H9 (cell line): ENCODE measurements around the gene ADCY4. TPM values are rescaled to one million over a fixed set of nuclear protein-coding genes. Genes with fewer than 3 reads are reported as not detected.

Source experiments
- DNase-seq: peaks from one replicate; pipeline ENCODE4 v3.0.0-alpha.2; 2017
- H2AFZ ChIP-seq: one replicate; pipeline ENCODE4 v1.6.1; 2013; ENCODE audit warnings: mild to moderate bottlenecking, low read length, control low read depth, moderate library complexity
- H2AK5ac ChIP-seq: 2 replicates; pipeline ENCODE4 v1.6.1; 2013; ENCODE audit warnings: low read length, control low read depth, mixed read lengths; ENCODE audit not compliant: insufficient read length
- H2BK120ac ChIP-seq: one replicate; pipeline ENCODE4 v1.6.1; 2013; ENCODE audit warnings: low read depth, mild to moderate bottlenecking, low read length, control low read depth, inconsistent platforms; ENCODE audit not compliant: poor library complexity, severe bottlenecking
- H2BK12ac ChIP-seq: 2 replicates; pipeline ENCODE4 v1.6.1; 2013; ENCODE audit warnings: low read length, control low read depth, mixed read lengths, low read depth; ENCODE audit not compliant: insufficient read length
- H2BK15ac ChIP-seq: 2 replicates; pipeline ENCODE4 v1.6.1; 2013; ENCODE audit warnings: low read depth, low read length, control low read depth
- H2BK20ac ChIP-seq: one replicate; pipeline ENCODE4 v1.6.1; 2013; ENCODE audit warnings: low read depth, mild to moderate bottlenecking, low read length, control low read depth, inconsistent platforms; ENCODE audit not compliant: poor library complexity, severe bottlenecking
- H2BK5ac ChIP-seq: 2 replicates; pipeline ENCODE4 v1.6.1; 2013; ENCODE audit warnings: low read length, control low read depth, mixed read lengths; ENCODE audit not compliant: insufficient read length
- H3K14ac ChIP-seq: 2 replicates; pipeline ENCODE4 v1.6.1; 2013; ENCODE audit warnings: low read length, control low read depth; ENCODE audit not compliant: insufficient read depth
- H3K18ac ChIP-seq: 2 replicates; pipeline ENCODE4 v1.6.1; 2013; ENCODE audit warnings: low read depth, mild to moderate bottlenecking, mixed read lengths, low read length, control low read depth; ENCODE audit not compliant: insufficient read length
- H3K23ac ChIP-seq: 2 replicates; pipeline ENCODE4 v1.6.1; 2013; ENCODE audit warnings: low read length, control low read depth, mixed read lengths, low read depth; ENCODE audit not compliant: insufficient read length
- H3K23me2 ChIP-seq: 2 replicates; pipeline ENCODE4 v1.6.1; 2013; ENCODE audit warnings: low read depth, mild to moderate bottlenecking, mixed read lengths, low read length, control low read depth; ENCODE audit not compliant: insufficient read length, poor library complexity, severe bottlenecking
- H3K27ac ChIP-seq: 2 replicates; pipeline ENCODE4 v1.5.1; 2013; ENCODE audit warnings: low read length, control low read depth, mixed read lengths, low read depth; ENCODE audit not compliant: insufficient read length
- H3K27me3 ChIP-seq: 2 replicates; pipeline ENCODE4 v1.6.1; 2013; ENCODE audit warnings: low read length, control low read depth, inconsistent platforms; ENCODE audit not compliant: insufficient read depth
- H3K4ac ChIP-seq: 2 replicates; pipeline ENCODE4 v1.6.1; 2013; ENCODE audit warnings: low read depth, mild to moderate bottlenecking, control low read depth, inconsistent platforms, low read length, moderate library complexity
- H3K4me1 ChIP-seq: 2 replicates; pipeline ENCODE4 v1.6.1; 2013; ENCODE audit warnings: low read length, control low read depth, inconsistent platforms; ENCODE audit not compliant: insufficient read depth
- H3K4me2 ChIP-seq: 2 replicates; pipeline ENCODE4 v1.6.1; 2013; ENCODE audit warnings: low read length, control low read depth, mixed read lengths; ENCODE audit not compliant: insufficient read length, insufficient read depth
- H3K56ac ChIP-seq: 2 replicates; pipeline ENCODE4 v1.6.1; 2013; ENCODE audit warnings: low read depth, mild to moderate bottlenecking, mixed read lengths, low read length, control low read depth; ENCODE audit not compliant: insufficient read length
- H3K79me1 ChIP-seq: 2 replicates; pipeline ENCODE4 v1.6.1; 2013; ENCODE audit warnings: low read depth, mild to moderate bottlenecking, moderate library complexity, low read length, control low read depth, inconsistent platforms; ENCODE audit not compliant: insufficient read depth, poor library complexity, severe bottlenecking
- H3K79me2 ChIP-seq: 2 replicates; pipeline ENCODE4 v1.6.1; 2013; ENCODE audit warnings: low read length, control low read depth, inconsistent platforms; ENCODE audit not compliant: insufficient read depth
- H3K9ac ChIP-seq: 2 replicates; pipeline ENCODE4 v1.6.1; 2013; ENCODE audit warnings: low read length, control low read depth, mixed read lengths; ENCODE audit not compliant: insufficient read length; ENCODE audit errors: extremely low read depth
- H3K9me3 ChIP-seq: one replicate; pipeline ENCODE4 v1.6.1; 2013; ENCODE audit warnings: low read depth, low read length, inconsistent platforms; ENCODE audit not compliant: control insufficient read depth
- H3T11ph ChIP-seq: one replicate; pipeline ENCODE4 v1.6.1; 2013; ENCODE audit warnings: mild to moderate bottlenecking, low read length, control low read depth, inconsistent platforms
- H4K20me1 ChIP-seq: one replicate; pipeline ENCODE4 v1.6.1; 2013; ENCODE audit not compliant: control insufficient read depth, insufficient read length, insufficient read depth
- H4K5ac ChIP-seq: 2 replicates; pipeline ENCODE4 v1.6.1; 2013; ENCODE audit warnings: low read depth, mild to moderate bottlenecking, mixed read lengths, low read length, control low read depth; ENCODE audit not compliant: insufficient read length
- H4K8ac ChIP-seq: replicated peaks from 2 replicates; pipeline ENCODE4 v1.6.1; 2013; ENCODE audit warnings: low read length, control low read depth, mixed read lengths, low read depth; ENCODE audit not compliant: insufficient read length
- H4K91ac ChIP-seq: 2 replicates; pipeline ENCODE4 v1.6.1; 2013; ENCODE audit warnings: low read depth, mild to moderate bottlenecking, moderate library complexity, mixed read lengths, low read length, control low read depth; ENCODE audit not compliant: insufficient read length
- H3K27ac Mint-ChIP-seq, 3 experiments: 2 replicates in 2 of 3; 3 replicates in 1 of 3; pipeline ENCODE4 v1.8.0; 2020 to 2021; ENCODE audit warnings: mixed read lengths in 3 of 3, mild to moderate bottlenecking in 1 of 3, moderate library complexity in 1 of 3
- H3K27me3 Mint-ChIP-seq: 2 replicates; pipeline ENCODE4 v1.8.0; 2021; ENCODE audit warnings: low read depth, mild to moderate bottlenecking, moderate library complexity, mixed read lengths
- H3K36me3 Mint-ChIP-seq, 3 experiments: 2 replicates in 2 of 3; 3 replicates in 1 of 3; pipeline ENCODE4 v1.8.0; 2020 to 2021; ENCODE audit warnings: low read depth in 3 of 3, mixed read lengths in 3 of 3; ENCODE audit not compliant: insufficient read depth in 1 of 3
- H3K4me1 Mint-ChIP-seq, 2 experiments: 2 replicates each; pipeline ENCODE4 v1.8.0; 2020; ENCODE audit warnings: mixed read lengths in 2 of 2
- H3K4me3 Mint-ChIP-seq, 2 experiments: 2 replicates in 1 of 2; 3 replicates in 1 of 2; pipeline ENCODE4 v1.8.0; 2020 to 2021; ENCODE audit warnings: mild to moderate bottlenecking in 2 of 2, mixed read lengths in 2 of 2, moderate library complexity in 1 of 2
- H3K9me3 Mint-ChIP-seq, 2 experiments: 2 replicates in 1 of 2; 3 replicates in 1 of 2; pipeline ENCODE4 v1.8.0; 2020; ENCODE audit warnings: mild to moderate bottlenecking in 2 of 2, mixed read lengths in 2 of 2, moderate library complexity in 1 of 2
- WGBS: extraction: QIAGEN DNeasy Blood & Tissue Kit; methylation state at CpG from one replicate; pipeline ENCODE4 v1.1.7; 2013; ENCODE audit warnings: missing lambda C conversion rate, low lambda C conversion rate, mixed read lengths; ENCODE audit not compliant: insufficient read length; ENCODE audit errors: extremely low coverage; 5-methylcytosine and 5-hydroxymethylcytosine counted together
- total RNA-seq: library from RNA; stranded (reverse); gene quantifications from 2 replicates; pipeline ENCODE4 v1.2.1, GENCODE V29; 2021
- TF ChIP-seq, protein P1 (sequence below): fragments of 200-600 bp; sonication (generic); conservative IDR thresholded peaks from 3 replicates; pipeline ENCODE4 v1.8.0; 2021; ENCODE audit warnings: antibody characterized with exemption, mild to moderate bottlenecking

Gene ADCY4
- total RNA-seq, 1 experiment from 2014 or later = 0.09 TPM

DNA sequence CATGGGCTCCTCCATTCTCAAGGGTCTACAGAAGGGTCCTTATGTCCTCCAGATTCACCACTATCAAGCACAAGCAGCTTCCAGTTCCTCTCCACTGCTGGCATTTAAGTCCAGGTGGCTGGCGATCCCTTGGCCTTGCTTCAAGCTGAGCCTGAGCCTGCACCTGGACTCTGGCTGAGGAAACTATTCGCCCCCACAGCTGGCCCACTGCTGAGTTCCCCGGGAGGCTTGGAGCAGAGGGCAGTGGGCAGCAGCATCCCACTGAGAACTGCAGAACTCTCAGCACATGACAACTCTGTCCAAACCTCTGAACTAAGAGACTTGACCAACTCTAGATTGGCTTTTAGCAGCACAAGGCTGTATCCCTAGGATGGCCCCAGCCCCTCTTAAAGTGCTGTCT is 52.1 kb downstream of the ADCY4 start:
- H3K27me3 Mint-ChIP-seq = no peaks in the 10 kb centered on the region
- H3K36me3 Mint-ChIP-seq = no peaks in the 10 kb centered on the region
- no peak overlapping the region for H2BK20ac ChIP-seq
- H3K9me3 Mint-ChIP-seq = no peaks in the 10 kb centered on the region
- H2AK5ac ChIP-seq = no peak overlapping the region
- no peak for DNase-seq
- no peaks in the 10 kb centered on the region for H3K23me2 ChIP-seq
- no peak overlapping the region for H3K14ac ChIP-seq
- no peak overlapping the region for H3K18ac ChIP-seq
- H4K91ac ChIP-seq = no peak overlapping the region
- H3K27ac Mint-ChIP-seq = peak overlapping the region in 2 of 3 experiments; percentile 50 to 82; a peak in 1 of 7 replicates
- no peak overlapping the region for H4K5ac ChIP-seq
- peaks cover 2% of the 10 kb centered on the region in 2 experiments; a peak in 1 of 4 replicates for H3K4me1 Mint-ChIP-seq
- no peak overlapping the region for H3K9ac ChIP-seq
- TF ChIP-seq, protein P1, sequence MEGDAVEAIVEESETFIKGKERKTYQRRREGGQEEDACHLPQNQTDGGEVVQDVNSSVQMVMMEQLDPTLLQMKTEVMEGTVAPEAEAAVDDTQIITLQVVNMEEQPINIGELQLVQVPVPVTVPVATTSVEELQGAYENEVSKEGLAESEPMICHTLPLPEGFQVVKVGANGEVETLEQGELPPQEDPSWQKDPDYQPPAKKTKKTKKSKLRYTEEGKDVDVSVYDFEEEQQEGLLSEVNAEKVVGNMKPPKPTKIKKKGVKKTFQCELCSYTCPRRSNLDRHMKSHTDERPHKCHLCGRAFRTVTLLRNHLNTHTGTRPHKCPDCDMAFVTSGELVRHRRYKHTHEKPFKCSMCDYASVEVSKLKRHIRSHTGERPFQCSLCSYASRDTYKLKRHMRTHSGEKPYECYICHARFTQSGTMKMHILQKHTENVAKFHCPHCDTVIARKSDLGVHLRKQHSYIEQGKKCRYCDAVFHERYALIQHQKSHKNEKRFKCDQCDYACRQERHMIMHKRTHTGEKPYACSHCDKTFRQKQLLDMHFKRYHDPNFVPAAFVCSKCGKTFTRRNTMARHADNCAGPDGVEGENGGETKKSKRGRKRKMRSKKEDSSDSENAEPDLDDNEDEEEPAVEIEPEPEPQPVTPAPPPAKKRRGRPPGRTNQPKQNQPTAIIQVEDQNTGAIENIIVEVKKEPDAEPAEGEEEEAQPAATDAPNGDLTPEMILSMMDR = no peak
- H2BK5ac ChIP-seq = no peak overlapping the region
- H3K79me2 ChIP-seq = no peaks in the 10 kb centered on the region
- no peak overlapping the region for H3K23ac ChIP-seq
- H3K4me1 ChIP-seq = no peaks in the 10 kb centered on the region
- H3K27me3 ChIP-seq = no peaks in the 10 kb centered on the region
- H3K79me1 ChIP-seq = no peaks in the 10 kb centered on the region
- H4K20me1 ChIP-seq = no peaks in the 10 kb centered on the region
- no peak overlapping the region for H2BK15ac ChIP-seq
- no peaks in the 10 kb centered on the region for H3K9me3 ChIP-seq
- no peak overlapping the region for H3K4me3 Mint-ChIP-seq
- no peak overlapping the region for H3T11ph ChIP-seq
- no peak overlapping the region for H2BK120ac ChIP-seq
- H3K4ac ChIP-seq = no peak overlapping the region
- H4K8ac ChIP-seq = no peak overlapping the region
- no peak overlapping the region for H3K4me2 ChIP-seq
- H2BK12ac ChIP-seq = no peak overlapping the region
- H3K27ac ChIP-seq = no peak overlapping the region
- no peak overlapping the region for H2AFZ ChIP-seq
- WGBS = no CpG with 5 or more reads among the region's 3 CpGs
- no peak overlapping the region for H3K56ac ChIP-seq
